Keratinocyte (primary cell): Measurements from ENCODE around the gene INIP. TPM values are rescaled to one million over a fixed set of nuclear protein-coding genes. Genes with fewer than 3 reads are reported as not detected.
A peak's percentile ranks its signal among the peaks of the same experiment; 100 is the strongest.

ENCODE experiments used
- DNase-seq: peaks from one replicate; pipeline ENCODE4 v3.0.0-alpha.2; 2011; ENCODE audit warnings: low read depth, missing footprints, low spot score
- FAIRE-seq: peaks from 2 replicates; lab custom pipeline; 2011; peaks lifted over from hg19 to GRCh38; lab: Jason Lieb, UNC
- H2AFZ ChIP-seq: 2 replicates; pipeline ENCODE4 v1.6.0; 2012; ENCODE audit warnings: low read length, control low read depth, inconsistent platforms; ENCODE audit not compliant: control insufficient read depth
- H3K27ac ChIP-seq: 2 replicates; pipeline ENCODE4 v1.5.1; 2011; ENCODE audit warnings: low read length; ENCODE audit not compliant: control insufficient read depth, insufficient read depth
- H3K27me3 ChIP-seq: 3 replicates; pipeline ENCODE4 v1.6.0; 2011; ENCODE audit warnings: low read length; ENCODE audit not compliant: control insufficient read depth, insufficient read depth; ENCODE audit errors: extremely low read depth
- H3K36me3 ChIP-seq, 2 experiments: 2 replicates in 1 of 2; 3 replicates in 1 of 2; pipeline ENCODE4 v1.5.1; 2011; ENCODE audit warnings: low read length in 2 of 2, mild to moderate bottlenecking in 1 of 2; ENCODE audit not compliant: control insufficient read depth in 2 of 2, insufficient read depth in 2 of 2; ENCODE audit errors: extremely low read depth in 1 of 2
- H3K4me1 ChIP-seq: 3 replicates; pipeline ENCODE4 v1.5.1; 2011; ENCODE audit warnings: low read length; ENCODE audit not compliant: control insufficient read depth, insufficient read depth; ENCODE audit errors: extremely low read depth
- H3K4me2 ChIP-seq: 3 replicates; pipeline ENCODE4 v1.6.0; 2011; ENCODE audit warnings: low read depth, low read length; ENCODE audit not compliant: control insufficient read depth, insufficient read depth; ENCODE audit errors: extremely low read depth
- H3K4me3 ChIP-seq, 3 experiments: fragments of 200-600 bp in 1 of 3; sonication (generic) in 1 of 3; 2 replicates in 2 of 3; 3 replicates in 1 of 3; pipeline ENCODE4 v1.5.1; 2011 to 2016; ENCODE audit warnings: low read length in 3 of 3, mild to moderate bottlenecking in 3 of 3, control low read depth in 2 of 3, inconsistent platforms in 1 of 3, low read depth in 1 of 3, mixed read lengths in 1 of 3, mixed run types in 1 of 3, moderate library complexity in 1 of 3; ENCODE audit not compliant: control insufficient read depth in 2 of 3, insufficient read depth in 2 of 3; ENCODE audit errors: extremely low read depth in 1 of 3
- H3K79me2 ChIP-seq: 2 replicates; pipeline ENCODE4 v1.6.0; 2012; ENCODE audit warnings: low read length; ENCODE audit not compliant: control insufficient read depth, insufficient read depth
- H3K9ac ChIP-seq: 3 replicates; pipeline ENCODE4 v1.6.0; 2011; ENCODE audit warnings: low read length; ENCODE audit not compliant: control insufficient read depth, insufficient read depth; ENCODE audit errors: extremely low read depth
- H3K9me1 ChIP-seq: 3 replicates; pipeline ENCODE4 v1.6.0; 2011; ENCODE audit warnings: low read length; ENCODE audit not compliant: control insufficient read depth, insufficient read depth; ENCODE audit errors: extremely low read depth
- H3K9me3 ChIP-seq: 2 replicates; pipeline ENCODE4 v1.5.1; 2012; ENCODE audit warnings: low read depth, low read length; ENCODE audit not compliant: control insufficient read depth
- H4K20me1 ChIP-seq: 3 replicates; pipeline ENCODE4 v1.6.0; 2011; ENCODE audit warnings: low read length; ENCODE audit not compliant: control insufficient read depth, insufficient read depth; ENCODE audit errors: extremely low read depth
- EZH2 ChIP-seq: IDR thresholded peaks from one replicate; pipeline ENCODE4 v1.6.1; 2012; ENCODE audit warnings: inconsistent platforms, mild to moderate bottlenecking, low read length, moderate library complexity
- dilution Hi-C: fragments of 300-500 bp; cut with MboI; formaldehyde crosslinking; loops from one replicate; pipeline ENCODE4 v1.7.0; 2020; ENCODE audit warnings: low sequenced_read_pairs; ENCODE audit not compliant: extremely low pct_ligation_motif_present
- polyA plus RNA-seq, 5 experiments: library from polyadenylated mRNA; depleted of rRNA in 3 of 5; stranded (reverse) in 3 of 5; stranded (forward) in 1 of 5; unstranded in 1 of 5; fragments of >200 nt; gene quantifications; 1 replicate in 1 of 5; 2 replicates in 3 of 5; 3 replicates in 1 of 5; pipeline versions ENCODE4 v1.2.1 to v1.2.3, GENCODE V29; 2011 to 2012; ENCODE audit warnings: missing spikeins in 2 of 5, low read depth in 1 of 5, low replicate concordance in 1 of 5
- TF ChIP-seq, protein P1 (sequence below), 3 experiments: IDR thresholded peaks in 1 of 3; conservative IDR thresholded peaks in 1 of 3; optimal IDR thresholded peaks in 1 of 3; 2 replicates in 2 of 3; 3 replicates in 1 of 3; pipeline versions ENCODE3 to v1.5.1; 2011; ENCODE audit warnings: low read length in 3 of 3, mild to moderate bottlenecking in 3 of 3, moderate library complexity in 2 of 3, control low read depth in 1 of 3, inconsistent platforms in 1 of 3; ENCODE audit not compliant: insufficient read depth in 2 of 3; ENCODE audit errors: extremely low read depth in 1 of 3

The INIP gene
- polyA plus RNA-seq, 1 donor (not counting 4 experiments of a cell fraction or from before 2014, with no cell fraction given) = 22.0 TPM

DNA sequence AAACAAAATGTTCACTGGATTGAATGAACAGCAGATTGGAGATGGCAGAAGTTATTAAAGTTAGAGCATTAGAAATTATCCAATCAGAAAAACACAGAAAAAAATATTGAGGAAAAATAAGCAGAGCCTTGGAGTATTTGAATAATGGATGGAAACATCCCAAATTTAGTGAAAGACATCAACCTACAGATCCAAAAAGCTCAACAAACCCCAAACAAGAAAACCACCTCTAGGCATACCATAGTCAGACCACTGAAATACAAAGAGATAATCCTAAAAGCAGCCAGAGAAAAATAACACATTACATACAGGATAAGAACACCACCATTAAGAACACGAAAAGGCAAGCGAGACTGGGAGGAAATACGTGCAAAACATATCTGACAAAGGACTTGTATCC lies 5.2 kb downstream of the INIP start:
- no peak overlapping the region for H3K4me3 ChIP-seq
- peaks cover 4% of the 10 kb centered on the region for H3K4me1 ChIP-seq
- no peak overlapping the region for H3K9ac ChIP-seq
- no peaks in the 10 kb centered on the region for H4K20me1 ChIP-seq
- H3K9me1 ChIP-seq = no peaks in the 10 kb centered on the region
- DNase-seq (no peak), FAIRE-seq (no peak)
- peaks cover 16% of the 10 kb centered on the region for H3K79me2 ChIP-seq
- no peaks in the 10 kb centered on the region for H3K9me3 ChIP-seq
- no peaks in the 10 kb centered on the region for H3K27me3 ChIP-seq
- no peak overlapping the region for H3K27ac ChIP-seq
- TF ChIP-seq, protein P1, sequence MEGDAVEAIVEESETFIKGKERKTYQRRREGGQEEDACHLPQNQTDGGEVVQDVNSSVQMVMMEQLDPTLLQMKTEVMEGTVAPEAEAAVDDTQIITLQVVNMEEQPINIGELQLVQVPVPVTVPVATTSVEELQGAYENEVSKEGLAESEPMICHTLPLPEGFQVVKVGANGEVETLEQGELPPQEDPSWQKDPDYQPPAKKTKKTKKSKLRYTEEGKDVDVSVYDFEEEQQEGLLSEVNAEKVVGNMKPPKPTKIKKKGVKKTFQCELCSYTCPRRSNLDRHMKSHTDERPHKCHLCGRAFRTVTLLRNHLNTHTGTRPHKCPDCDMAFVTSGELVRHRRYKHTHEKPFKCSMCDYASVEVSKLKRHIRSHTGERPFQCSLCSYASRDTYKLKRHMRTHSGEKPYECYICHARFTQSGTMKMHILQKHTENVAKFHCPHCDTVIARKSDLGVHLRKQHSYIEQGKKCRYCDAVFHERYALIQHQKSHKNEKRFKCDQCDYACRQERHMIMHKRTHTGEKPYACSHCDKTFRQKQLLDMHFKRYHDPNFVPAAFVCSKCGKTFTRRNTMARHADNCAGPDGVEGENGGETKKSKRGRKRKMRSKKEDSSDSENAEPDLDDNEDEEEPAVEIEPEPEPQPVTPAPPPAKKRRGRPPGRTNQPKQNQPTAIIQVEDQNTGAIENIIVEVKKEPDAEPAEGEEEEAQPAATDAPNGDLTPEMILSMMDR (optimal IDR thresholded peaks at IDR 0.05 in 1 of 3, IDR thresholded peaks at IDR 0.05 in 1 of 3, conservative IDR thresholded peaks at IDR 0.05 in 1 of 3; ENCODE audit: extremely low read depth in 1 of 3, insufficient read depth in 2 of 3, low read length in 3 of 3) = no peak
- TF ChIP-seq EZH2 = no peak
- H3K36me3 ChIP-seq = peaks cover 0 to 2% of the 10 kb centered on the region in 2 experiments
- H3K4me2 ChIP-seq = no peak overlapping the region
- dilution Hi-C loops = no loop called here
- H2AFZ ChIP-seq = no peak overlapping the region

GRCh38 chr9:112711050-112711689 lies 6.7 kb downstream of the INIP start:
- Histone ChIP-seq H4K20me1 (no peaks in the 10 kb centered on the region), H3K27ac (no peak overlapping the region), H3K9me3 (no peaks in the 10 kb centered on the region), H3K4me2 (no peak overlapping the region), H3K79me2 (peaks cover 9% of the 10 kb centered on the region), H3K27me3 (no peaks in the 10 kb centered on the region), H3K36me3 (peaks cover 0 to 2% of the 10 kb centered on the region in 2 experiments), H3K4me1 (no peaks in the 10 kb centered on the region), H3K4me3 (no peak overlapping the region), H3K9me1 (no peaks in the 10 kb centered on the region), H3K9ac (no peak overlapping the region), H2AFZ (no peak overlapping the region)
- no peak for TF ChIP-seq EZH2
- TF ChIP-seq, protein P1 (optimal IDR thresholded peaks at IDR 0.05 in 1 of 3, IDR thresholded peaks at IDR 0.05 in 1 of 3, conservative IDR thresholded peaks at IDR 0.05 in 1 of 3; ENCODE audit: extremely low read depth in 1 of 3, insufficient read depth in 2 of 3, low read length in 3 of 3) = peak; percentile 37 to 49 (median 44)
- dilution Hi-C loops = no loop called here
- FAIRE-seq (no peak), DNase-seq (no peak)
